Omental fat pad (tissue), 4 donors: ENCODE results near the gene GET3. TPM values are rescaled to one million over a fixed set of nuclear protein-coding genes. Genes with fewer than 3 reads are reported as not detected.

ENCODE experiments used
- ATAC-seq: fragments of 150-250 bp; one replicate; pipeline ENCODE4 v1.9.1; 2016; ENCODE audit warnings: mild to moderate bottlenecking, moderate library complexity; ENCODE audit not compliant: low FRiP score
- DNase-seq: peaks from one replicate; pipeline ENCODE4 v3.0.0-alpha.2; 2019; ENCODE audit warnings: low spot score
- CTCF ChIP-seq, 3 donors: fragments of 450-650 bp; IDR thresholded peaks; one replicate each; pipeline ENCODE4 v1.5.1; 2016 to 2017; ENCODE audit warnings: antibody characterized with exemption in 3 of 3, mild to moderate bottlenecking in 3 of 3, moderate library complexity in 2 of 3
- total RNA-seq, 4 donors: library from RNA; depleted of rRNA; stranded (reverse); fragments of >200 nt; gene quantifications; one replicate each; pipeline ENCODE4 v1.1.0, GENCODE V29; 2016

GET3 gene
- total RNA-seq, 4 donors from 2014 or later, result 36.6 to 55.4 (median 48.9) TPM

- no peak for ATAC-seq
- no peak for TF ChIP-seq CTCF (IDR thresholded peaks at IDR 0.05)
These were observed 14.9 kb downstream of the GET3 start for GRCh38 chr19:12752056-12752781.

GRCh38 chr19:12754465-12755196 lies 17.3 kb downstream of the GET3 start:
- no peak for DNase-seq
- no peak for ATAC-seq
- no peak for TF ChIP-seq CTCF (IDR thresholded peaks at IDR 0.05)

More at GRCh38 chr19:12752056-12752781, 14.9 kb downstream of the GET3 start:
- no peak for DNase-seq

- DNase-seq (no peak), ATAC-seq (no peak)
- TF ChIP-seq CTCF (IDR thresholded peaks at IDR 0.05), result no peak
These were observed 19.0 kb downstream of the GET3 start for GRCh38 chr19:12756150-12756883.

GRCh38 chr19:12757544-12758274 lies 20.4 kb downstream of the GET3 start:
- peak; percentile 35 for DNase-seq
- peak in 2 of 3 donors; percentile 36 to 55 for TF ChIP-seq CTCF (IDR thresholded peaks at IDR 0.05)
- ATAC-seq, result peak; percentile 67

GRCh38 chr19:12759686-12760085 lies 22.4 kb downstream of the GET3 start:
- DNase-seq (no peak), ATAC-seq (no peak)
- no peak for TF ChIP-seq CTCF (IDR thresholded peaks at IDR 0.05)

GRCh38 chr19:12763100-12763499 lies 25.8 kb downstream of the GET3 start:
- no peak for DNase-seq
- TF ChIP-seq CTCF (IDR thresholded peaks at IDR 0.05), result no peak
- ATAC-seq, result no peak
